GM18907 (cell line): ENCODE results near the gene ADCY3.

Experiments used
- ATAC-seq: cut with Tn5 transposase; IDR thresholded peaks from one replicate; pipeline ENCODE4 v1.9.1; 2021; ENCODE audit warnings: mild to moderate bottlenecking, moderate library complexity; ENCODE audit not compliant: unreplicated experiment

The ADCY3 gene

GRCh38 chr2:24926220-24926601 lies 6.2 kb upstream of the ADCY3 start:
- no peak for ATAC-seq

DNA sequence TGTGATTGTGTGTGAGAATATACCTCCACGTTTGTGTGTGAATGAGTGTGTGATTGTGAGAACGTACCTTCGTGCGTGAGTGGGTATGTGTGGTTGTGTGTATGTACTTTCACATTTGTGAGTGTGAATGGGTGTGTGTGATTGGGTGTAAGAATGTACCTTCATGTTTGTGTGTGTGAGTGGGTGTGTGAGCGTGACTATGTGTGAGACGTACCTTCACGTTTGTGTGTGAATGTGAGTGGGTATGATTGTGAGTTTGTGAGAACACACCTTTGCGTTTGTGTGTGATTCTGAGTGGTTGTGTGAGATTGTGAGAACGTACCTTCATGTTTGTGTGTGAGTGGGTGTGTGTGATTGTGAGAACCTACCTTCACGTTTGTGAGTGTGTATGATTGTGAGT lies 5.8 kb upstream of the ADCY3 start:
- ATAC-seq = no peak

- ATAC-seq = no peak
Observed at GRCh38 chr2:24924732-24925131, 4.7 kb upstream of the ADCY3 start.

DNA sequence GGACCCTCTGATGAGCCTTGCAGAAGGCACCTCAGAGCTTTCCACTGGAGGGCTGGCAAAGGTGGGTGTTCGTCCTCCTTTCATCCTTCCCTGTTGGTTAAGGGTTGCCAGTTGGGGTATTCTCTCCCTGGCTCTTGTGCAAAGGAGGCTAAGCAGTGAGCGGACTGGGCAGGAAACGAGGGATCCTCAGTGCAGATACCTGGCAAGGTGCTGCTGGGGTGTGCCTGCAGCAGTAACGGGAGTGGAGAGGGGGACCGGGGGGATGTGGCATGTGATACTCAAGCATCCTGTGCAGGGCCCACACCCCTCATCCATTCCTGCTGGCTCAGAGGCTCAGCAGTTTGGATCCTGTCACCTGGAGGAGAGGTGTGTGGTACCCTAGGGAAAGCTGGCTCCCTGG lies 4.2 kb upstream of the ADCY3 start:
- ATAC-seq = no peak

DNA sequence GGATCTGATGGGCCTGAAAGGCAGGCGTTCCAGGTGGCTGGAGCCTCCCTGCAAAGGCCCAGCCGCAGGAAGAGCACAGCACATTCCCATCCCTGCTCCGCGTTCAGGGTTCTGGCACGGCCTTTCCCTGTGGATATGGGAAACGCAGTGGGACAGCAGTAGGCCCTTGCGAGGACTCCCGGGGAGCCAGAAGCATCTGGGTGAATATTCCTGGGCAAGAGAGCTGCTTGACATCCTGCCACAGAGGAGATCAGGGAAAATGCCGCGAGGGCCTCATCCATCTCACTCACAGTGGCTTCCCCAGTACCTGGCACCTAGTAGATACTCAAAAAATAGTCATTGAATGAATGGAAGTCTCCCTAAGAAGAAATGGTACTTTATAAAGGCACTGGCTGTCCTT lies 3.1 kb upstream of the ADCY3 start:
- ATAC-seq = no peak

DNA sequence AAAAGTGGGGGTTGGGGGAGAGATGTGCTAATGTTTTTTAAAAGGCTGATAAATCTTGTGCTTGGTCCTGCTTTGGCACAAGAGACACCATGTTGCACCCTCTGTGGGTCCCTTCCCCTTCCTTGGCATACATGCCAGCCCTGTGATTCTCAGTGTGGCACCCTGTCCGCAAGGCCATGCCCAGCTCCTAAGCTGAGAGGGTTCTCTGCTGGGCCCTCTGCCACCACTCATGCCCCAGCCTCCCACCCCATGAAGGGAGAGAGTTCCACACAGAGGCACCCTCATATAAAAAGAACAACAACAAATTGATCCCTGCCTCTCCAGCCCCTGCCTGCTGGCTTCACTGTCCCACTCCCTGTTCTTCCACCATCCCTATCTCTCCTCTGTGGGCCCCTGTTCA lies 2.5 kb upstream of the ADCY3 start:
- no peak for ATAC-seq

- no peak for ATAC-seq
Observed at GRCh38 chr2:24920809-24921441, 888 bp upstream of the ADCY3 start.

DNA sequence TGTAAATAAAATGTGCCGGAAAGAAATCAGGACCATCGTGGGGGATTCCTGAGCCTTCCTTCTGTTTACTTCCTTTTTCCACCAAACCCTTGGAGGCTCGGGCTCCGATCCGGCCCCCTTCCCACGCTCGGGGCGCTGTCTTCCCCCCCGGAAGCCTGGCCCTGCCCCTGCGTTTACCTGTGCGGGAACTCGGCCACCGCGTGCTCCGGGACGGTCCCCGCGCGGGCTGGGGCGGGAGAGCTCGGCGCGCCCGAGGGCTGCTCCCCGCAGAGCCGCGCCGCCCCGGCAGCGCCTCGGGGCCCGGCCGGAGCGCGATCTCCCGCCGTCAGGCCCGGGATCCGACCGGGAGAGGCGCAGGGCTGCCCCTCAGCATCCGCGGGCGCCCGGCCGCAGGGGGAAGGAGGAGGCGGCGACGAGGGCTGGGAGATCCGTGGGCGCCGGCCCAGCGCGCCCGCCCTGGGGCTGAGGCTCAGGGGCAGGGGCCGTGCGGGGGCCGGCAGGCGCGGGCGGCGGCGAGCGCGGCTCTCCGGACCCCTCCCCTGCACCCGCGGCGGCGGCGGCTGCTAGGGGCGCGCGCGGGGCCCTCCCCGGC lies 435 bp downstream of the ADCY3 start:
- ATAC-seq = peak; percentile 22

DNA sequence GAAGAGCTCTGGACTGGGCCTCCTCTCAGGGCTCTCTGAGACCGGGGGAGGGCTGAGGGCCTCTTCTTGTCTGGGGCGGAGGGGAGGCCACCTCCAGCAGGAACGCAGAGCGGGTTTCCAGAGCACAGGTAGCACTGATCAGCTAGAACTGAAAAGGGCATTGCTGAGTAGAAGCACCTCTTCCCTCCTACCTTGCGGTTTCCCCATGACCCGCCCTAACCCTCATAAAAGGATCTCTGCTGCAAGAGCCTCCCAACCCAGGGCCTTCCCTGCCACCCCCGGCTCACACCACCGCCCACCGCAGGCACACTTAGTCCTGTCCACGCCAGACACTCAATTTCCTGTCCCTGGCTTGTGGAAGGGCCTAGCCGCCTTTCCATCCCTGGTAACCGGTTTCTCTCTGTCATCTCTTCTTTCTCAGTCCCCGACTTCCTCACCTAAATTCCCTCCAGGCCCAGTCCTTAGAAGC lies 966 bp downstream of the ADCY3 start:
- ATAC-seq = no peak

DNA sequence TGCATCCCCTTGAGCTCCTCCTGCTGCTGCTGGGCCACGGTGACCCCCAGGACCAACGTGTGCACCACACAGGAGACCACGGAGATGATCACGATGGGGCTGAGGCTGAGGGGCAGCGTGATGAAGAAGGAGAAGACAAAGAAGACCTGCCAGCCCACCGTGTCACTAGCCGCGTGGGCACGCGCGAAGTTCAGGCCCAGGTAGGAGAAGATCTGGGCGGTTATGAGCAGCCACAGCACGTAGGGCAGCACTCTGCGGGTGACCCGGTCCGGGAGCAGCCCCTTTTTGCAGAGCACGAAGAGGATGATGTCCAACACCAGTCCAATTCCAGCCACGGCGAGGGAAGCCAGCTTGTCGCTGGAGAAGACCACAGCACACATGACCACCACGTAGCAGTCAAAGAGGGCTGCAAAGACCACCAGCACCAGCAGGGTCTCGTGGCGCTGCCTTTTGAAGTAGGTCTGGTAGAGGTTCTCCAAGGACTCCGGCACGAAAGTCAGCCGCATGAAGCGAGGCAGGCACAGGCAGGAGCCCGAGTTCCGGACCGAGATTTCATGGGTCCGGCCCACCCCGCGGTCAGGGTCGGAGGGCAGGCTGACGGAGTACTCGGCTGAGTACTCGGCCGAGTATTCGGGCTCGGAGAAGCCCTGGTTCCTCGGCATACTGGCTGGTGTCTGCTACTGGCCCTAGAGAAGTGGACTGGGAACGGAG lies 1.6 kb downstream of the ADCY3 start:
- ATAC-seq = no peak

GRCh38 chr2:24917731-24918325 lies 2.2 kb downstream of the ADCY3 start:
- no peak for ATAC-seq

GRCh38 chr2:24917086-24917485 lies 3.0 kb downstream of the ADCY3 start:
- ATAC-seq = no peak

- ATAC-seq = no peak
Observed at GRCh38 chr2:24915796-24916195, 4.2 kb downstream of the ADCY3 start.

DNA sequence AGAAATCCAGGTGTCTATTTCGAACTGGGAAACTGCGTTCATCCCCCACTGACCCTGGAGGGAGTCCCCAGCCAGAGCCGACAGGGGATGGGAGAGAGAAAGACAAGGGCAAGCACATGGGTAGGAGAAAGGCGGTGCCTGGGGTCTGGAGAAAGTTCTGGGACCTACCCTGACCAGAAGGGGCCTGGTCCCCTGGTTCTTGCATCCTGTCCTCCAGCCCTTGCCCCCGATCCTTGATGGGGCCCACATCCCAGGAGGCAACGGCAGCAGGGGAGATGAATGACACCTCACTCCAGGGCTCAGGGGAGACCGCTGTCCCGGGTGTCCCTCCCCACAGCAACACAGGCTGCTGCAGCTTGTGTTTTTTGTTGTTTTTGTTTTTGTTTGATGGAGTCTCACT lies 4.9 kb downstream of the ADCY3 start:
- no peak for ATAC-seq

GRCh38 chr2:24914713-24915112 lies 5.3 kb downstream of the ADCY3 start:
- no peak for ATAC-seq

GRCh38 chr2:24913911-24914310 lies 6.1 kb downstream of the ADCY3 start:
- no peak for ATAC-seq

GRCh38 chr2:24912986-24913385 lies 7.1 kb downstream of the ADCY3 start:
- ATAC-seq = no peak

- ATAC-seq = no peak
Observed at GRCh38 chr2:24912523-24912922, 7.5 kb downstream of the ADCY3 start.

- ATAC-seq = no peak
Observed at GRCh38 chr2:24910245-24910644, 9.8 kb downstream of the ADCY3 start.

DNA sequence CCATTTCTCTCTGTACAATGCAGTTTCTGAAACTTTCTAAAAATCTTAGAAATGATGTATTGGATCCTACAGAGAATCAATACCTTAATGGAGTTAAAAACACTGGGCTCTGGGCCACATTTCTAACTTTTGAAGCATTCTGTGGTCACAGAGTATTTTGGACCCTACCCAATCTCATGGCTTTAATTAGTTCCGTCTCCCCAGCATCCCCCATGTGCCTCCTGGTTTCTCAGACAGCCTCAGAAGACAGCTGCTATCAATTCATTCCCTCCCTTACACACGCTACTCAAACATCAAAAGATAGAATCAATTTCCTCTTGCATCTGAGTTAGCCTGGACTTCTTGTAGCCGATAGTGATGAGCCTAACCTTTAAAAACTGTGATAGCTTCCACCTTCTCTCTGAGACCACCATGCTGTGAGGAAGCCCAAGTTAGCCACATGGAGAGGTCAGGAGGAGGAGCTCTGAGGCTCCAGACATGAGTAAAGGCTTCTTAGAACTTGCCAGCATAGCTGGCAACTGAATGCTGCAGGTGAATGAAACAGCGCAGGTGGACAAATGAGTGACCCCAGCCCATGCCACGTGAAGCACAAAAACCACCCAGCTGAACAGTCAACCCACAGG lies 10.4 kb downstream of the ADCY3 start:
- no peak for ATAC-seq

GRCh38 chr2:24908461-24908901 lies 11.6 kb downstream of the ADCY3 start:
- no peak for ATAC-seq
